ENCODE results near the gene OSBPL3. TPM values are rescaled to one million over a fixed set of nuclear protein-coding genes. Genes with fewer than 3 reads are reported as not detected.

OSBPL3 gene
- polyA plus RNA-seq, 3 donors: 2.6 to 9.2 (median 3.7) TPM

GRCh38 chr7:24921362-24921679, 58.7 kb downstream of the OSBPL3 start:
- Histone ChIP-seq H3K27ac (ENCODE audit: low read depth in 1 of 2, low read length in 2 of 2) (no peak overlapping the region), H3K9ac (ENCODE audit: insufficient read depth, low read length, poor library complexity, severe bottlenecking) (no peak overlapping the region), H3K9me3 (replicated peaks in 1 of 2; ENCODE audit: control insufficient read depth in 1 of 2, insufficient read depth in 1 of 2, low read length in 2 of 2) (no peaks in the 10 kb centered on the region), H3K4me3 (replicated peaks in 1 of 3; ENCODE audit: low read depth in 2 of 3, low read length in 3 of 3) (no peak overlapping the region), H3K27me3 (ENCODE audit: control insufficient read depth in 2 of 2, insufficient read depth in 2 of 2, low read length in 2 of 2) (no peaks in the 10 kb centered on the region), H3K4me2 (replicated peaks; ENCODE audit: extremely low read depth, low read length, poor library complexity, severe bottlenecking) (no peak overlapping the region), H4K20me1 (ENCODE audit: insufficient read depth, low read length) (no peaks in the 10 kb centered on the region), H3K79me2 (ENCODE audit: insufficient read depth, low read length) (no peaks in the 10 kb centered on the region), H2AFZ (ENCODE audit: insufficient read depth, low read depth, low read length, poor library complexity, severe bottlenecking) (no peak overlapping the region), H3K36me3 (replicated peaks in 1 of 2; ENCODE audit: control insufficient read depth in 1 of 2, insufficient read depth in 2 of 2, low read length in 2 of 2) (no peaks in the 10 kb centered on the region), H3K4me1 (ENCODE audit: control insufficient read depth in 1 of 2, insufficient read depth in 2 of 2, low read length in 2 of 2) (no peaks in the 10 kb centered on the region)
- DNase-seq: no peak
- intact Hi-C loops (cut with micrococcal nuclease): no loop called here
- peaks cover 6% of the 10 kb centered on the region for H3K4me1 Mint-ChIP-seq
- H3K36me3 Mint-ChIP-seq: no peaks in the 10 kb centered on the region
- TF ChIP-seq CTCF (IDR thresholded peaks at IDR 0.05): no peak
- H3K4me3 Mint-ChIP-seq: no peak overlapping the region
- peak overlapping the region in 1 of 7 donors; percentile 42 for H3K27ac Mint-ChIP-seq
- H3K27me3 Mint-ChIP-seq (ENCODE audit: low read depth in 3 of 3): peaks cover 0 to 3% (median 2%) of the 10 kb centered on the region in 3 donors
- H3K9me3 Mint-ChIP-seq: peaks cover 0 to 1% (median 0%) of the 10 kb centered on the region in 7 donors
- 76% methylated on average over 3 of the region's 3 CpGs for WGBS (ENCODE audit: insufficient coverage)

GRCh38 chr7:24920451-24921361, 59.3 kb downstream of the OSBPL3 start:
- no peak for TF ChIP-seq CTCF (IDR thresholded peaks at IDR 0.05)
- Histone ChIP-seq H3K79me2 (ENCODE audit: insufficient read depth, low read length) (no peaks in the 10 kb centered on the region), H4K20me1 (ENCODE audit: insufficient read depth, low read length) (no peaks in the 10 kb centered on the region), H3K4me2 (replicated peaks; ENCODE audit: extremely low read depth, low read length, poor library complexity, severe bottlenecking) (no peak overlapping the region), H3K27ac (ENCODE audit: low read depth in 1 of 2, low read length in 2 of 2) (no peak overlapping the region), H3K9me3 (replicated peaks in 1 of 2; ENCODE audit: control insufficient read depth in 1 of 2, insufficient read depth in 1 of 2, low read length in 2 of 2) (no peaks in the 10 kb centered on the region), H3K36me3 (replicated peaks in 1 of 2; ENCODE audit: control insufficient read depth in 1 of 2, insufficient read depth in 2 of 2, low read length in 2 of 2) (no peaks in the 10 kb centered on the region), H3K27me3 (ENCODE audit: control insufficient read depth in 2 of 2, insufficient read depth in 2 of 2, low read length in 2 of 2) (no peaks in the 10 kb centered on the region), H3K4me3 (replicated peaks in 1 of 3; ENCODE audit: low read depth in 2 of 3, low read length in 3 of 3) (no peak overlapping the region), H3K4me1 (ENCODE audit: control insufficient read depth in 1 of 2, insufficient read depth in 2 of 2, low read length in 2 of 2) (no peaks in the 10 kb centered on the region), H2AFZ (ENCODE audit: insufficient read depth, low read depth, low read length, poor library complexity, severe bottlenecking) (no peak overlapping the region), H3K9ac (ENCODE audit: insufficient read depth, low read length, poor library complexity, severe bottlenecking) (no peak overlapping the region)
- H3K27ac Mint-ChIP-seq: no peak overlapping the region
- 13% methylated on average over 2 of the region's 3 CpGs for WGBS (ENCODE audit: insufficient coverage)
- peaks cover 0 to 1% (median 0%) of the 10 kb centered on the region in 7 donors for H3K9me3 Mint-ChIP-seq
- H3K4me3 Mint-ChIP-seq: no peak overlapping the region
- H3K27me3 Mint-ChIP-seq (ENCODE audit: low read depth in 3 of 3): peaks cover 0 to 3% (median 3%) of the 10 kb centered on the region in 3 donors
- H3K4me1 Mint-ChIP-seq: peaks cover 6% of the 10 kb centered on the region
- intact Hi-C loops (cut with micrococcal nuclease): no loop called here
- DNase-seq: no peak
- H3K36me3 Mint-ChIP-seq: no peaks in the 10 kb centered on the region
